ENCODE results near the gene SMO. TPM values are rescaled to one million over a fixed set of nuclear protein-coding genes. Genes with fewer than 3 reads are reported as not detected.

SMO gene
- total RNA-seq, 1 donor from 2014 or later = 17.4 TPM

- no peak overlapping the region for H3K27ac Mint-ChIP-seq (ENCODE audit: unreplicated experiment)
- H3K9me3 Mint-ChIP-seq (ENCODE audit: unreplicated experiment) = peaks cover 3% of the 10 kb centered on the region
These were observed 68.7 kb downstream of the SMO start for GRCh38 chr7:129257168-129257567.

GRCh38 chr7:129258649-129259389 is 70.4 kb downstream of the SMO start:
- Mint-ChIP-seq H3K9me3 (ENCODE audit: unreplicated experiment) (no peaks in the 10 kb centered on the region), H3K36me3 (ENCODE audit: low read depth, unreplicated experiment) (no peaks in the 10 kb centered on the region), H3K27me3 (ENCODE audit: unreplicated experiment) (no peaks in the 10 kb centered on the region), H3K4me1 (ENCODE audit: unreplicated experiment) (peaks cover 5% of the 10 kb centered on the region), H3K4me3 (ENCODE audit: unreplicated experiment) (no peak overlapping the region), H3K27ac (ENCODE audit: unreplicated experiment) (peak overlapping the region; percentile 91)
- TF ChIP-seq CTCF (IDR thresholded peaks at IDR 0.05; ENCODE audit: unreplicated experiment) = no peak
- peak; percentile 13 for DNase-seq (ENCODE audit: low spot score)

More at GRCh38 chr7:129257168-129257567, 68.7 kb downstream of the SMO start:
- H3K36me3 Mint-ChIP-seq (ENCODE audit: low read depth, unreplicated experiment) = no peaks in the 10 kb centered on the region
- H3K4me1 Mint-ChIP-seq (ENCODE audit: unreplicated experiment) = peaks cover 5% of the 10 kb centered on the region
- no peak for TF ChIP-seq CTCF (IDR thresholded peaks at IDR 0.05; ENCODE audit: unreplicated experiment)
- no peak overlapping the region for H3K4me3 Mint-ChIP-seq (ENCODE audit: unreplicated experiment)
- no peak for DNase-seq (ENCODE audit: low spot score)
- H3K27me3 Mint-ChIP-seq (ENCODE audit: unreplicated experiment) = no peaks in the 10 kb centered on the region

GRCh38 chr7:129262324-129262723 is 73.9 kb downstream of the SMO start:
- H3K36me3 Mint-ChIP-seq (ENCODE audit: low read depth, unreplicated experiment) = no peaks in the 10 kb centered on the region
- no peak overlapping the region for H3K4me3 Mint-ChIP-seq (ENCODE audit: unreplicated experiment)
- no peak for TF ChIP-seq CTCF (IDR thresholded peaks at IDR 0.05; ENCODE audit: unreplicated experiment)
- no peak for DNase-seq (ENCODE audit: low spot score)
- no peak overlapping the region for H3K27ac Mint-ChIP-seq (ENCODE audit: unreplicated experiment)
- no peaks in the 10 kb centered on the region for H3K9me3 Mint-ChIP-seq (ENCODE audit: unreplicated experiment)
- peaks cover 5% of the 10 kb centered on the region for H3K4me1 Mint-ChIP-seq (ENCODE audit: unreplicated experiment)
- H3K27me3 Mint-ChIP-seq (ENCODE audit: unreplicated experiment) = peaks cover 2% of the 10 kb centered on the region

Other genes starting within 250 kb of the SMO start
- gene TNPO3, start 133.5 kb upstream of the SMO start, total RNA-seq (ENCODE audit: unreplicated experiment) = 42.6 TPM
- gene TSPAN33, start 43.9 kb upstream of the SMO start, total RNA-seq (ENCODE audit: unreplicated experiment) = 1.8 TPM
- 19.9 TPM for gene AHCYL2, start 36.4 kb downstream of the SMO start, total RNA-seq (ENCODE audit: unreplicated experiment)
- gene STRIP2, start 245.8 kb downstream of the SMO start, total RNA-seq (ENCODE audit: unreplicated experiment) = 9.1 TPM